Endodermal cell (in vitro differentiated cells): ENCODE results near the gene RNF150. TPM values are rescaled to one million over a fixed set of nuclear protein-coding genes. Genes with fewer than 3 reads are reported as not detected.

Experiments
- DNase-seq: peaks from one replicate; pipeline ENCODE4 v3.0.0-alpha.2; 2017
- H3K27ac ChIP-seq: 2 replicates; pipeline ENCODE4 v1.5.1; 2013; ENCODE audit warnings: mild to moderate bottlenecking, low read depth, low read length, moderate library complexity
- H3K27me3 ChIP-seq: 2 replicates; pipeline ENCODE4 v1.6.1; 2013; ENCODE audit warnings: mild to moderate bottlenecking, low read length, moderate library complexity; ENCODE audit not compliant: insufficient read depth, control insufficient read depth, poor library complexity, severe bottlenecking
- H3K36me3 ChIP-seq: 2 replicates; pipeline ENCODE4 v1.7.0; 2013; ENCODE audit warnings: mild to moderate bottlenecking, low read length, moderate library complexity; ENCODE audit not compliant: control insufficient read depth, insufficient read depth
- H3K4me1 ChIP-seq: one replicate; pipeline ENCODE4 v1.7.0; 2013; ENCODE audit warnings: low read length; ENCODE audit not compliant: control insufficient read depth, insufficient read depth
- H3K4me3 ChIP-seq: 2 replicates; pipeline ENCODE4 v1.5.1; 2013; ENCODE audit warnings: mild to moderate bottlenecking, low read length, moderate library complexity
- H3K9ac ChIP-seq: 2 replicates; pipeline ENCODE4 v1.6.1; 2013; ENCODE audit warnings: mild to moderate bottlenecking, low read length, moderate library complexity; ENCODE audit not compliant: poor library complexity, severe bottlenecking; ENCODE audit errors: extremely low read depth
- H3K9me3 ChIP-seq: 2 replicates; pipeline ENCODE4 v1.6.1; 2013; ENCODE audit warnings: mild to moderate bottlenecking, low read length, moderate library complexity; ENCODE audit not compliant: control insufficient read depth
- H3K27ac Mint-ChIP-seq: 2 replicates; pipeline ENCODE4 v1.8.0; 2020; ENCODE audit warnings: mixed read lengths
- H3K27me3 Mint-ChIP-seq: 2 replicates; pipeline ENCODE4 v1.8.0; 2021; ENCODE audit warnings: mild to moderate bottlenecking, mixed read lengths; ENCODE audit not compliant: insufficient read depth
- H3K36me3 Mint-ChIP-seq: 2 replicates; pipeline ENCODE4 v1.8.0; 2020; ENCODE audit warnings: low read depth, mixed read lengths
- H3K4me1 Mint-ChIP-seq: 2 replicates; pipeline ENCODE4 v1.8.0; 2020; ENCODE audit warnings: mixed read lengths
- H3K4me3 Mint-ChIP-seq: 2 replicates; pipeline ENCODE4 v1.8.0; 2020; ENCODE audit warnings: mild to moderate bottlenecking, moderate library complexity, mixed read lengths
- H3K9me3 Mint-ChIP-seq: 2 replicates; pipeline ENCODE4 v1.8.0; 2020; ENCODE audit warnings: mild to moderate bottlenecking, mixed read lengths
- CTCF ChIP-seq: fragments of 200-600 bp; sonication (generic); conservative IDR thresholded peaks from 2 replicates; pipeline ENCODE4 v1.5.0; 2021; ENCODE audit warnings: antibody characterized with exemption, mild to moderate bottlenecking
- WGBS, 2 experiments: methylation state at CpG; one replicate each; pipeline versions ENCODE4 v1.1.5 to v1.1.7; 2013; ENCODE audit warnings: missing lambda C conversion rate in 2 of 2, mixed read lengths in 1 of 2; ENCODE audit not compliant: insufficient coverage in 1 of 2, insufficient read length in 1 of 2; 5-methylcytosine and 5-hydroxymethylcytosine counted together
- total RNA-seq, 2 donors: library from RNA; stranded (reverse); fragmentation: NEBNext Ultra II Directional in 1 of 2; extraction: Animal tissue kit (Norgen Biotek cat#: 25700) in 1 of 2; gene quantifications; 2 replicates in 1 of 2; 3 replicates in 1 of 2; pipeline ENCODE4 v1.2.1, GENCODE V29; 2021

RNF150 gene
- total RNA-seq, 2 donors from 2014 or later = 8.2 to 10.4 TPM

GRCh38 chr4:141101511-141101910 lies 31.8 kb downstream of the RNF150 start:
- TF ChIP-seq CTCF = no peak
- Mint-ChIP-seq H3K4me1 (no peaks in the 10 kb centered on the region), H3K9me3 (no peaks in the 10 kb centered on the region), H3K4me3 (no peak overlapping the region), H3K27ac (no peak overlapping the region), H3K27me3 (no peaks in the 10 kb centered on the region), H3K36me3 (no peaks in the 10 kb centered on the region)
- Histone ChIP-seq H3K27me3 (no peaks in the 10 kb centered on the region), H3K9ac (no peak overlapping the region), H3K9me3 (no peaks in the 10 kb centered on the region), H3K27ac (no peak overlapping the region), H3K4me1 (no peaks in the 10 kb centered on the region), H3K36me3 (no peaks in the 10 kb centered on the region), H3K4me3 (no peak overlapping the region)
- WGBS, 2 experiments = 90 to 94% methylated on average over 3 of the region's 4 CpGs
- no peak for DNase-seq

GRCh38 chr4:141099326-141099725 lies 33.9 kb downstream of the RNF150 start:
- H3K4me1 Mint-ChIP-seq = no peaks in the 10 kb centered on the region
- no peak for DNase-seq
- no peaks in the 10 kb centered on the region for H3K36me3 Mint-ChIP-seq
- no peaks in the 10 kb centered on the region for H3K4me1 ChIP-seq
- no peaks in the 10 kb centered on the region for H3K27me3 Mint-ChIP-seq
- no peaks in the 10 kb centered on the region for H3K36me3 ChIP-seq
- H3K4me3 Mint-ChIP-seq = no peak overlapping the region
- no peak overlapping the region for H3K27ac Mint-ChIP-seq
- 88 to 100% methylated on average over 1 of the region's 1 CpG for WGBS, 2 experiments
- H3K9ac ChIP-seq = no peak overlapping the region
- no peaks in the 10 kb centered on the region for H3K9me3 ChIP-seq
- no peak overlapping the region for H3K4me3 ChIP-seq
- no peaks in the 10 kb centered on the region for H3K27me3 ChIP-seq
- H3K27ac ChIP-seq = no peak overlapping the region
- H3K9me3 Mint-ChIP-seq = no peaks in the 10 kb centered on the region
- TF ChIP-seq CTCF = no peak

GRCh38 chr4:141098163-141098562 lies 35.1 kb downstream of the RNF150 start:
- Mint-ChIP-seq H3K9me3 (peaks cover 5% of the 10 kb centered on the region), H3K4me1 (no peaks in the 10 kb centered on the region), H3K27ac (no peak overlapping the region), H3K4me3 (no peak overlapping the region), H3K36me3 (peaks cover 4% of the 10 kb centered on the region), H3K27me3 (no peaks in the 10 kb centered on the region)
- Histone ChIP-seq H3K4me3 (no peak overlapping the region), H3K27ac (no peak overlapping the region), H3K27me3 (no peaks in the 10 kb centered on the region), H3K9ac (no peak overlapping the region), H3K4me1 (no peaks in the 10 kb centered on the region), H3K9me3 (peaks cover 9% of the 10 kb centered on the region), H3K36me3 (no peaks in the 10 kb centered on the region)
- no peak for DNase-seq
- 78 to 90% methylated on average over 2 to 3 of the region's 3 CpGs for WGBS, 2 experiments
- no peak for TF ChIP-seq CTCF
